H54 (cell line): ENCODE results near the gene PRDM16.

Experiments used
- DNase-seq: peaks from one replicate; pipeline ENCODE4 v3.0.0; 2011; ENCODE audit warnings: low spot score, mixed read lengths; ENCODE audit not compliant: insufficient read length
- FAIRE-seq: peaks from 3 replicates; lab custom pipeline; 2011; peaks lifted over from hg19 to GRCh38; lab: Jason Lieb, UNC
- POLR2A ChIP-seq: IDR thresholded peaks from 2 replicates; pipeline ENCODE4 v1.6.1; 2011; ENCODE audit warnings: low read depth, mild to moderate bottlenecking, low read length

Gene PRDM16

DNA sequence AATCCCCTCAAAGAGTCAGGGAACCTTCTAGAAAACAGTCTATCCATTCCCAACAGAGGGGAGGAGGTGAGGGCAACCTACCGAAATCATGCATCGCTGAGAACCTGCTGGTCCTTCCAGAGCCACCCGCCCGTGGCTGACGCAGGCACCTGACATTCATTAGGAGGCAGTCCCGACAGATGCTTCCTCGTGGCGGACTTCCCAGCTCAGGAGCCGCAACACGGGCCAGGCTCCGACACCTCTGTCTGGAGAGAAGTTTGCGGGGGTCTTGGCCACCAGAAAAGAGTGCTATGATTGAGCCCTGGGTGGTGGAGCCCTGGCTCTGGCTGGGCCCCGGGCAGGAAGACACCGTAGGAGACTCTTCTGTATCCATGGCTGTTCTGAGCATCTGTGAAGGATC, 299.1 kb downstream of the PRDM16 start:
- no peak for FAIRE-seq
- no peak for DNase-seq

DNA sequence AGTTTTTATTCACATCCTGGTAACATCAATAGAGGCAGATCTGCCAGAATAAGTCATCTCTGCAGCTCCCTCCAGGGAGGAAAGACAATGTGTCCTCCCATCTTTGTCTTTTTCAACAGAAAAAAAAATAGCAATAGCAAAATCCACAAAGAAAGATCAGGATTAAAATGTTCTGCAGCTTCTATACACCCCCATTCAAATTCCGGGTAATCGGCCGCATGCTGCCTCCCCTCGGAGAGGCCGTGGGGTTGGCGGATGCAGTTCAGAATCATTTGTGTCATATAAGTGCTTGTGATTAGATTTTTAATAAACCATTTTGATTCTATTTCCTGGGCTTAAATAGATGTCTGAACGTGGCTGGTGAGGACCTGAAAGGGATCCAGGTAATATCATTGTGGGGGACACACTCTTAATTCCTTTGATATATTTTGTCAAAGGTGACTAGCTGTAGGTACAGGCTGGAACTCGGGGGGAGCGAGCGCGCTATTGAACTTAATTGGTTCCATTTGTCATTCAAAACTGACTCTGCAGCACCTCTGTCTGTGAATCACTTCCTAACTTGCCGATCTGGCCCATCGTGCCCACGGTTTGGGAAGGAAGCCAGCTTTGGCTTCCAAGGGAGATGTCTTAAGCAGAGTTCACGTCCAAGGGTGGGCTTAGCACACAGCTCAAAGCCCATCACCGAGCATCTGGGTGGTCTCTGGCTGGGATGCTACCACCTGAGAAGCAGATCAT, 299.9 kb downstream of the PRDM16 start:
- DNase-seq (no peak), FAIRE-seq (no peak)
- no peak for TF ChIP-seq POLR2A

More for the DNA sequence above, 299.1 kb downstream of the PRDM16 start:
- TF ChIP-seq POLR2A, result no peak

DNA sequence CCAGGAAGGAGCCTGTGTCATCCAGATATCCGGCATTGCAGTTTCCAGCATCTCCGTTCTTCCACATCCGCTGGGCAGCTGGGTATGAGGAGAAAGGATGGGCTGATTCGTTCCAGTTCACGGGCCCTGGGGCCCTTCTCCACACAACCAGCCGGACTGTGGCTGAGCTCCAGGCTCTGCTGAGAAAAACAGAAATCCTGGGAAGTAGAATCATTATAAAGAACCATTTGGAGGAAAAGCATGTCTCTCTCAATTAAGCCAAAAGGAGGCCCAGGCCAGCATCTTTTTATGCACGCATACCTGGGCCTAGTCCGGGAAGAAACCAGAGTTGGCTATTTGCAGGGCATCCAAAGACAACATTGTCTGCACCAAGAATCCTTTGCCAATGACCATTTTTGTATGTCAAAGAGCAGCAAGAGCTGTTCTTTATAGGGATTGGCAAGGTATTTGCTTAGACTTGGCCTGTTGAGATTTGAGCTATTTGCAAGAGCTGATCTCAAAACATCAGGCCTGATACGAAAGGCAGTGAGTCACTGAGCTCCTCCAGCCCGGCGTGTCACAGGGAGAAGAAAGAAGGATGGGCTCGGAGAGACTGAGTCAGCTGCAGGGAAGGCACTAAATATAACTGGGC, 300.6 kb downstream of the PRDM16 start:
- FAIRE-seq (peak; percentile 66), DNase-seq (peak; percentile 80)
- TF ChIP-seq POLR2A, result no peak

DNA sequence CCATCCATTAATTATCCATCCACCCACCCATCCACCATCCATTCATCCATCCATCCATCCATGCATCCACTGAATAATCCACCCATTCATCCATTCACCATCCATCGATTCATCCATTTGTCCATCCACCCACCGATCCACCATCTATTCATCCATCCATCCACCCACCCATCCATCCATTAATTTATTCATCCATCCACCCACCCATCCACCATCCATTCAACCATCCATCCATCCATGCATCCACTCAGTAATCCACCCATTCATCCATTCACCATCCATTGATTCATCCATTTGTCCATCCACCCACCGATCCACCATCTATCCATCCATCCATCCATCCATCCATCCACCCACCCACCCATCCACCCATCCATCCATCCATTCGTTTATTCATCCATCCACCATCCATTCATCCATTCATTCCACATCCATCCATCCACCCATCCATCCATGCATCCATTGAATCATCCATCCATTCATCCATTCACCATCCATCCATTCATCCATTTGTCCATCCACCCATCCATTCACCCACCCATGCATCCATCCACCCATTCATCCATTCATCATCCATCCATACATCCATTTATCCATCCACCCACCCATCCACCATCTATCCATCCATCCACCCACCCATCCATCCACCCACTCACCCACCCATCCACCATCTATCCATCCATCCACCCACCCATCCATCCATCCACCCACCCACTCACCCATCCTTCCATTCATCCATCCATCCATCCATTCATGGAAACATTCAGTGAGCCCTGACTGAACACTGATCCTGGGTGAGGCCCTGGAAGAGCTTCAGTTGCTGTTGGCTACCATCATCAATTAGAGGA, 302.1 kb downstream of the PRDM16 start:
- TF ChIP-seq POLR2A, result no peak
- no peak for DNase-seq
- FAIRE-seq, result no peak

DNA sequence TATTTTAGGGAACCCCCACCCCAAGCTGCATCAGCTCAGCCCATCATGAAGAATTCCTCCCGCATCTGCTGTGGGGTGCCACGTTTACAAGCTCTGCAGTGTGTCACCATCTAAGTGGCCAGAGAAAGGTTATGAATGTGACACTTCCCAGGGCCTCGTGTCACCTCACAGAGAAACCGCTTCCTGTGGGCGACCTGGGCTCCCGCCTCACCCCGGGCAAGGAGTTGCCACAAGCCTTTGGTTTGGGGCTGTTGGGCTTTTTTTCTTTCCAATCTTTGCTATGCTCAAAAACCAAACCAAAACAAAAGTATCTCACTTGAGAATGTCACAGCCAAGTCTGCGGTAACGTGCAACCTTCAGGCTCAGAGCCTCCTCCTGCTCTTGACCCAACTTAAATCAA, 303.3 kb downstream of the PRDM16 start:
- TF ChIP-seq POLR2A, result no peak
- no peak for FAIRE-seq
- DNase-seq, result no peak

DNA sequence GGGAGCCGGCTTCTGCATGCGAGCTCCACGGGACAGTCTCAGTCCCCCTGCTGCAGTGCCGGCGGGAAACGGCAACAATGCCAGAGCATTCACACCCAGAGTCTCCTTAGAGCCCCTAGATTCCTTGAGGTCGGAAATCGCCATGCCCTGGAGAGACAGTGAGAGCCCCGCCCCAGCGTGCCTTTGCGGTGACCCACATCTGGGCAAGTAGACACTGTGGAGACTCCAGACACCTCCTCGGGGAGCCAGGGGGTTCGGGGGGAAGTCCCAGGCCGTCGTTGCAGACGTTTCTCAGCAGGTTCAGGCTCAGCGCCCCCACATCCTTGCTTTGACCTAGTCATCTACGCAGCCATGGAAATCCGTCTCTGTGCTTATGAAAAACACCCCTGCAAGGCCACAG, 304.2 kb downstream of the PRDM16 start:
- TF ChIP-seq POLR2A, result no peak
- FAIRE-seq, result no peak
- DNase-seq, result no peak

DNA sequence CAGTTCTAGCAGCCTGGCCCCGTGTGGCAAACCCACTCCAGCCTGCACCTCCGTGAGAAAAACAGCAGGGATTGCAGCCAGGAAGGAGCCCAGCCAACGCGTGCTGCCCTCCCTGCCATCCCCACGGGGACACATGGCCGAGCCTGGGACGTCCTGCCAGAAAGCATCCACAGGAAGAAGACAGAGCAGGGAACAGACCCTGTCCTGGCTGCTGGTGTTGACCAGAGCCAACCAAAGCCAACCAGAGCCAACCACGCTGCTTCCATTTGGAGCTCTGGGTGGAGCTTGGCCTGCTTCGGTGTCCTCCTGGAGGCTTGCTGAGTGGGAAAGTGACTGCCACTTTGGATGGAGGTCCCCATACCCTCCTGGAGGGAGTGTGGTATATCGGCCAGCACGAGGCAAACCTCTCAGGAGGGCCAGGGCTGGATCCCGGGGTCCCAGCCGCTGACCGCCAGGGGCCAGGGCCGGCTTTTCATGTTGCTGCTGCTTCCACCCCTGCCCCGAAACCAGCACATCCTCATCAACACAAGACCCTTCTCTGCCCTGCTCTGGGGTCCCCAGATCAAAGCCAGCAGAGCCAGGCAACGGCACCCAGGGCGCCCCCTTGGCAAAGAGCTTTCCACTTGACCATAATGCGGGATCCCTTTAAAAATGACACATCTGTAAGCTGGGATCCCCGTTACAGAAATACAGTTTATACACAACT, 304.9 kb downstream of the PRDM16 start:
- no peak for FAIRE-seq
- no peak for DNase-seq
- TF ChIP-seq POLR2A, result no peak

DNA sequence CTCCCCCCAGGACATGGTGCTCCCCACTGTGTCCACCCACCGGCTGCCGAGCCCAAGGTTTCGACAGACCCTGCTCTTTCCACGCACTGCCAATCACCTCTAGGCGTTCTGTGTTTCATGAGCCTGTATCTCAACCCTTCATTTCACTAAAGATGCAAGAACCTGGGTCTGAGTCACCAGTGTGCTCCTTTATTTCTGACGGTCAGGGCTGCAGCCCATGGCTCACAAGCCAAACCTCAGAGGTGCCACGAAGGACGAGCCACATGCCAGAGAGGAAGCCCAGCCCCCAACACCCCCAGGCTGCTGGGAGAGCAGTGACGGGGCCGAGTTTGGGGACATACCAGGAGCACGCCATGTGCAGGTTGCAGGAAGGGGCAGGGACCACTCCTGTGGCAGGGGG, 306.2 kb downstream of the PRDM16 start:
- TF ChIP-seq POLR2A, result no peak
- DNase-seq (no peak), FAIRE-seq (no peak)

DNA sequence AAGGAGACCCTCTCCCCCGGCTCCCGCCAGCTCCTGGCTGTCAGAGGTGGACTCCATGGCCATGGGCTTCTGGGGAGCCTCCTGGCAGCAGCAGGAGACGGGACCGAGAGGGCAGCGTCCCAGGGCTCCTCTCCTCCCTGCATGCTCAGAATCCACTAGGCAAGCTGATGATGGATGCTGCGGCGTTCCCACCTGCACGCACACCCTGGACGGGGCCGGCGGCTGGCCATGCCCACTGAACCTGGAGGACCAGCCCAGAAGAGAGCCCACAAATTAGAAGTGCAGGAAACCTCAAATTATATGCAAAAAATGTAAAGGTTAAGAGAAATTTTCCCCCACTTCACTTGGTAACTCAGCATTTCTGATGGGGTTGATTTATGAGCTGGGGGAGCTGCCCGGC, 308.2 kb downstream of the PRDM16 start:
- no peak for FAIRE-seq
- TF ChIP-seq POLR2A, result no peak
- no peak for DNase-seq

DNA sequence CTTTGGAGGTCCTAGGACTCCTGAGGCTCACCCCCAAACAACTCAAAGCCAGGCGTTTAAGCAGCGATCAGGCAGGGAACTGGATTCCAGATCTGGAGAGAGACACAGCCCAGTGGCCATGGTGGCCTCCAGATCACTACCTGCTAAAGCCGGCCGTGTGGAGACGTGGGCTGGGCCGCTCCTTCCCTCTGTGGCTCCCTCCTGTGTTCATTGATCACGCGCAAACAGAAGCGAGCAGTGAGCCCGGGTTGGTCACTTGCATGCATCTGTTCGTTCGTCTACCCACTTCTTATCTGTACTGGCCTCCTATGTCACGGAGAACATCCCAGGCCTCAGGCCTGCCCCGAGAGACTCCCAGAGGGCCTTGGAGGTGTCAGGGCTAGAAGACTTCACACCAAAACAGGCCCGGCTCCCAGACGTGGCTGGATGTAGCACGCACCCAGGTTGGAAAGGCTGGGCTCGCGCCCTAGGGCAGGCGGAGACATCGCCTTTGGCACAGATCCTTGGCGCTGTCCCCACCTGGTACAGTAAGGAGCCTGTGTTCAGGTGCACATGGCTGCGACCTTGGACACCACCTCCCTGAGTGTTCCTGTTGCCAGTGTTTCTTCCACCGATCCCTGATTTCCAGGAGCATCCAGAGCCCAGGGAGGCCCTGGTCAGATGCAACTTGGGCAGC, 308.7 kb downstream of the PRDM16 start:
- DNase-seq, result no peak
- no peak for TF ChIP-seq POLR2A
- no peak for FAIRE-seq

DNA sequence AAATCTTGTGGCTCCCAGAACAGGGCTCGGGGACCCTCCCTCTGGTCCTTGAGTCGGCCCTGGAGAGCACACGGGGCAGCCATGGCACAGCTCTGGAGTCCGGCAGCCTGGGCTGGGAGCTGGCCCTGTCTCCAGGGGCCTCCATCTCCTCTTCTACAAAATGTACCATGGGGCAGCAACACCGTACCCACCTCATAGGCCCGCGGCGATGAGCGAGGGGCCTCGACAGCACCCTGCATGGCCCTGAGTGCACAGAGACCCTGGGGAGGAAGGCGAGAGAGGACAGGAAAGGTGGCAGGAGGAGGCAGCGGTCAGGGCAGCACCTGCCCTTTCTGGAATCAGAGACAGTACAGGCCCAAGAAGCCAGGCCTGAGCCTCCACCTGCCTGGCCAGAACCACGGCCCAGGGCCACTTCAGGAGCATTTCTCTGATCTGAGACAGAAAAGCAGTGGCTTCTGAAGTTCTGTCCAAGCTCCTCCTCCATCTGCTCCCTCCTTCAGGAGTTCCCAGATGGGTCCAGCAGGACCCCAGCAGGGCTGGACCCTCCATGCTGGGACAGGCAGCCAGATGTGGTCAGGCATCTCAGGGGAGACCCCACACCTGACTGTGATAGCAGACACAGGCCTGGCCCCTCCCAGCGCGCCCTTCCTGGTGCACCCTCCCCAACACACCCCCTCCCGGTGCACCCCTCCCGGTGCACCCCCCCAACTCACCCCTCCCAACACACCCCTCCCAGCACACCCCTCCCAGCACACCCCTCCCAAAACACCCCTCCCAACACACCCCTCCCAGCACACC, 309.6 kb downstream of the PRDM16 start:
- FAIRE-seq (no peak), DNase-seq (no peak)
- no peak for TF ChIP-seq POLR2A

DNA sequence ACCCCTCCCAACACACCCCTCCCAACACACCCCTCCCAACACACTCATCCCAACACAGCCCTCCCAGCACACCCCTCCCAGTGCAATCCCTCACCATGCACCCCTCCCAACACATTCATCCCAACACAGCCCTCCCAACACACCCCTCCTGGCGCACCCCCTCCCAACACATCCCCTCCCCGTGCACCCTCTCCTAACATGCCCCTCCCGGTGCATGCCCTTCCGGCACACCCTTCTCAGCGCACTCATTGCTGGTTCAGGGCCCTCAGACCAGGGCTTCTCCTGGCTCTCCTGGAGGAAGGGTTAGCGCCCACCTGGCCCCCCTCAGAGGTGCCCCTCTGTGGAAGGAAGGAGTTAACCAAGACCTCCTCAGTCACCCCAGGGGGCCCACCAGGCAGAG, 310.9 kb downstream of the PRDM16 start:
- no peak for TF ChIP-seq POLR2A
- FAIRE-seq (no peak), DNase-seq (no peak)
